ENCODE data around the gene STIP1.

GRCh38 chr11:64224891-64225607 is 39.1 kb downstream of the STIP1 start:
- no peak for TF ChIP-seq YY1 (IDR thresholded peaks at IDR 0.05)
- TF ChIP-seq CTCF (IDR thresholded peaks at IDR 0.05; ENCODE audit: low read depth, low read length, missing input control) = no peak
- TF ChIP-seq TAF1 (conservative IDR thresholded peaks at IDR 0.05) = no peak
- TF ChIP-seq, protein P1, sequence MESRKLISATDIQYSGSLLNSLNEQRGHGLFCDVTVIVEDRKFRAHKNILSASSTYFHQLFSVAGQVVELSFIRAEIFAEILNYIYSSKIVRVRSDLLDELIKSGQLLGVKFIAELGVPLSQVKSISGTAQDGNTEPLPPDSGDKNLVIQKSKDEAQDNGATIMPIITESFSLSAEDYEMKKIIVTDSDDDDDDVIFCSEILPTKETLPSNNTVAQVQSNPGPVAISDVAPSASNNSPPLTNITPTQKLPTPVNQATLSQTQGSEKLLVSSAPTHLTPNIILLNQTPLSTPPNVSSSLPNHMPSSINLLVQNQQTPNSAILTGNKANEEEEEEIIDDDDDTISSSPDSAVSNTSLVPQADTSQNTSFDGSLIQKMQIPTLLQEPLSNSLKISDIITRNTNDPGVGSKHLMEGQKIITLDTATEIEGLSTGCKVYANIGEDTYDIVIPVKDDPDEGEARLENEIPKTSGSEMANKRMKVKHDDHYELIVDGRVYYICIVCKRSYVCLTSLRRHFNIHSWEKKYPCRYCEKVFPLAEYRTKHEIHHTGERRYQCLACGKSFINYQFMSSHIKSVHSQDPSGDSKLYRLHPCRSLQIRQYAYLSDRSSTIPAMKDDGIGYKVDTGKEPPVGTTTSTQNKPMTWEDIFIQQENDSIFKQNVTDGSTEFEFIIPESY (IDR thresholded peaks at IDR 0.05) = no peak
- TF ChIP-seq FOXA1 (IDR thresholded peaks at IDR 0.05) = no peak
- no peak for TF ChIP-seq GABPA (IDR thresholded peaks at IDR 0.05 in 1 of 2, conservative IDR thresholded peaks at IDR 0.05 in 1 of 2)
- no peak for TF ChIP-seq RAD21 (IDR thresholded peaks at IDR 0.05)
- TF ChIP-seq, protein P2, sequence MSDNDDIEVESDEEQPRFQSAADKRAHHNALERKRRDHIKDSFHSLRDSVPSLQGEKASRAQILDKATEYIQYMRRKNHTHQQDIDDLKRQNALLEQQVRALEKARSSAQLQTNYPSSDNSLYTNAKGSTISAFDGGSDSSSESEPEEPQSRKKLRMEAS (IDR thresholded peaks at IDR 0.05) = no peak

All from liver (tissue), 3 donors.